ENCODE data around the gene CACNA1H. TPM values are rescaled to one million over a fixed set of nuclear protein-coding genes. Genes with fewer than 3 reads are reported as not detected.

CACNA1H gene
- total and polyA plus RNA-seq, 2 experiments from 2014 or later = 0.11 TPM; not detected in 1

DNA sequence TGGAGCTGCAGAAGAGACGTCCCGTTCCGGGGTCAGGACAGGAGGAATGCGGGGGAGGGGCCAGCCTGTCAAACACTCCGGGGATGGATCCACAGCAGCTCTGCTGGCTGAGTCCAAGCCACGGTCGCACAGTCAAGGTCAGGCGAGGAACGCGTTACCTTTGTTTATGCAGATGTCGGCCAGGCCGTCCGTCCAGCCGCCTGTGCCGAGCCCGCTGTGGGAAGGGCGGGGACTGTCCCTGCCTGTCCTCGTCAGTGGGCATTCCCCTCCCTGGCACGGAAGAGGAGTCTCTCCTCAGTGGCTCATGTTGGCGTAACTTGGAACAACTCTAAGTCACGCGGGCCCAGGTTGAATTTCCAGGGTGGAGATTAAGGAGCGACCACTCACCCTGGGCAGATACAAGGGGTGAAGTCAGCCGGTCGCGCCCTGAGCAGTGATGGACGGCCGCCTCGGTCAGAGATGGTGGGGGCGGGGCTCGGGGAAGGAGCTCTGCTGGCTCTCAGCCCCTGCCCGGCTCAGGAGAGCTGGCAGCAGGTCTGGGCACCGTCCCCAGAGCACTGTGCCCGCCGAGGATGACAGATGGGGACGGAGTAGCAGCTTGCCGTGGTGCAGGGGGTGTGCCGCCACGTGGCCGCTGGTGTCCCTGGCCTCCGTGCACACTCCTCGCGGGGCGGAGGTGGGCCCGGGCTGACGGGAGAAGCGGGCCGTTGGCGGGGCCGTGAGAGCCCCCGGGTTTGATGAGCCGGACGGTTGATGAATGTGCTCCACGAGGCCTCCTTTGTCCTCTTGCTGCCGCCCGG is 7.3 kb downstream of the CACNA1H start:
- no peak overlapping the region for H3K9ac ChIP-seq
- H3K4me3 ChIP-seq = no peak overlapping the region
- H3F3A ChIP-seq (ENCODE audit: insufficient read depth) = no peaks in the 10 kb centered on the region
- TF ChIP-seq EZH2 (IDR thresholded peaks at IDR 0.05; ENCODE audit: insufficient read depth, poor library complexity, severe bottlenecking) = no peak
- TF ChIP-seq EZH2phosphoT487 (IDR thresholded peaks at IDR 0.05; ENCODE audit: insufficient read depth, low read depth) = no peak
- peaks cover under 1% of the 10 kb centered on the region; the same call in 1 of the 2 replicates for H3K27me3 ChIP-seq (replicated peaks; ENCODE audit: insufficient read depth)
- H3K36me3 ChIP-seq (ENCODE audit: low read depth) = no peaks in the 10 kb centered on the region
- H3K9me3 ChIP-seq (ENCODE audit: low read depth) = no peaks in the 10 kb centered on the region
- H3K9me2 ChIP-seq (ENCODE audit: insufficient read depth) = no peaks in the 10 kb centered on the region
- H3K79me2 ChIP-seq (ENCODE audit: insufficient read depth) = no peaks in the 10 kb centered on the region
- no peak overlapping the region for H3K27ac ChIP-seq
- H3K4me1 ChIP-seq (ENCODE audit: insufficient read depth) = no peaks in the 10 kb centered on the region
- no peak for DNase-seq
- in situ Hi-C loops (cut with MboI) = no loop called here
- no peaks in the 10 kb centered on the region for H4K20me1 ChIP-seq (ENCODE audit: insufficient read depth)
- H3K4me2 ChIP-seq (ENCODE audit: unreplicated experiment) = no peak overlapping the region
- 61 to 67% methylated on average over 41 to 55 of the region's 56 CpGs for WGBS, 2 experiments (ENCODE audit: low coverage in 1 of 2, low lambda C conversion rate in 2 of 2, missing lambda C conversion rate in 2 of 2)
- H2AFZ ChIP-seq = no peak overlapping the region

DNA sequence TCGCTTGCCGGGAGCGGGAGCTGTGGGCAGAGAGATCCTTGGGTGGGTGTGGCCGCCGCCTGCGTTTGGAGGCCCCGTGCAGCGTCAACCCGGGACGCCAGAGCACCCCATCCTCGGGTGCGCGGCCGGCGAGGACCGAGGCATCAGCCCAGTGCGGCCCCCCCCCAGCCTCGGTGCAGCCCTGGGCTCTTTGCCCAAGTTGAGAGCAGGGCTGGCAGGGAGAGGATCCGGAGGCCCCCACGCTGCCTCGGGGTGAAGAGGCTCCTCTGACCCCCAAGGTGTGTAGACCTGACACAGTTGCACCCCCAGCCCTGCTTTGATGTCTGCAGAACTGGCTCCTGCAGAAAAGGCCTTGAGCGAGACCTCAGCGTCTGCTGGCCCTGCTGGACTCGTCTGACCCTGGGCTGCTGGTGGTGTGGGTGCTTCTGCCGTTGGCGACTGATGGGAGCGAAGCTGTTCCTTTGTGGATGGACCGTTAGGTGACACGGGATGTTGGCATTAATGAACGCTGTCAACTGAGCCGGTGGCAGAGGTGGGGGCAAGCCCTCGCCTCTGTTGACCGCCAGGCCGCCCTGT is 8.0 kb downstream of the CACNA1H start:
- no peak overlapping the region for H3K27ac ChIP-seq
- H3K27me3 ChIP-seq (replicated peaks; ENCODE audit: insufficient read depth) = no peaks in the 10 kb centered on the region; the same call in 1 of the 2 replicates
- H2AFZ ChIP-seq = no peak overlapping the region
- no peaks in the 10 kb centered on the region for H3K9me3 ChIP-seq (ENCODE audit: low read depth)
- no peak overlapping the region for H3K4me3 ChIP-seq
- no peaks in the 10 kb centered on the region for H4K20me1 ChIP-seq (ENCODE audit: insufficient read depth)
- no peaks in the 10 kb centered on the region for H3K79me2 ChIP-seq (ENCODE audit: insufficient read depth)
- H3K4me1 ChIP-seq (ENCODE audit: insufficient read depth) = no peaks in the 10 kb centered on the region
- no peaks in the 10 kb centered on the region for H3K36me3 ChIP-seq (ENCODE audit: low read depth)
- no peak for DNase-seq
- no peak for TF ChIP-seq EZH2 (IDR thresholded peaks at IDR 0.05; ENCODE audit: insufficient read depth, poor library complexity, severe bottlenecking)
- no peak for TF ChIP-seq EZH2phosphoT487 (IDR thresholded peaks at IDR 0.05; ENCODE audit: insufficient read depth, low read depth)
- no peak overlapping the region for H3K9ac ChIP-seq
- H3F3A ChIP-seq (ENCODE audit: insufficient read depth) = no peaks in the 10 kb centered on the region
- in situ Hi-C loops (cut with MboI) = no loop called here
- H3K4me2 ChIP-seq (ENCODE audit: unreplicated experiment) = no peak overlapping the region
- no peaks in the 10 kb centered on the region for H3K9me2 ChIP-seq (ENCODE audit: insufficient read depth)
- 74 to 76% methylated on average over 32 to 34 of the region's 34 CpGs for WGBS, 2 experiments (ENCODE audit: low coverage in 1 of 2, low lambda C conversion rate in 2 of 2, missing lambda C conversion rate in 2 of 2)

DNA sequence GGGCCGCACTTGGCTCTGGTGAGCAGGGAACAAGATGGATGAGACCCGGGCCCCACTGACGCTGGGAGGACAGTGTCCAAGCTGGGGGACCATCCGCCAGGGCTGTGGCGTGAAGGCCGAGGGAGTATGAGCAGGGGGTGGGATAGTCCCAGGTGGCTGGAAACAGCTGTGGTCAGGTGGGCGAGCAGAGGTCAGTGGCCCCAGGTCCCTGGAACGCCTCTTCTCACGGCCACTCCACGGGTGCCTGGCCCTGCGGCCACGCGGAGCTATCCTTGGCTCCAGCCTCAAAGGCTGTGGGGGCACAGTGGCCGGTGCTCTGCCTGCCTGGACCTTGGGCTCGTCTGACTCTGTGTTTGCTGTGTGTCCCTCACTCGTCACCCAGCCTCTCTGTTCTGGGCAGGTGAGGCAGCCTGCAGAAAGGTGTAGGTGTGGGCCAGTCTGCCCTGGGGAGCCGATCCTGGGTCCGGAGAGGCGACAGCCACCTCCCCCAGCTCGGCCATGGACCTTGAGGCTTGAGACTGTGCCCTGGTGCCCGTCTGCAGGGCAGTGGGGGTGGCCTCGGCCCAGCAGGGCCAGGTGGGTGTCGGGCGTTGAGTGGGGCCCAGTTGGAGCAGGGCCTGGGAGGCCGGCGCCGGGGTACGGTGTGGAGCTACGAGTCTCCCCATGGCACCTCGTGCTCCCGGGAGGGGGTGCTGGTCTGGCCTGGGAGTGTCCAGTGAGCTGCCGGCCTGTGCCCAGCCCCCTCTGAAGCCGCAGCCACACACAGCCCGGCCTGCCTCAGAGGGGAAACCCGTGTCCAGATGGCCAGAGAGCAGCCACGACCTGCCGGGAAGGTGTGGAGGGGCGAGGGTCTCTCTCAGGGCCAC is 10.0 kb downstream of the CACNA1H start:
- no peak overlapping the region for H3K9ac ChIP-seq
- TF ChIP-seq EZH2phosphoT487 (IDR thresholded peaks at IDR 0.05; ENCODE audit: insufficient read depth, low read depth) = no peak
- no peak for TF ChIP-seq EZH2 (IDR thresholded peaks at IDR 0.05; ENCODE audit: insufficient read depth, poor library complexity, severe bottlenecking)
- H2AFZ ChIP-seq = no peak overlapping the region
- DNase-seq = no peak
- H3K4me3 ChIP-seq = no peak overlapping the region
- no peaks in the 10 kb centered on the region for H3K9me3 ChIP-seq (ENCODE audit: low read depth)
- H3K4me1 ChIP-seq (ENCODE audit: insufficient read depth) = no peaks in the 10 kb centered on the region
- no peaks in the 10 kb centered on the region for H3K36me3 ChIP-seq (ENCODE audit: low read depth)
- H3K4me2 ChIP-seq (ENCODE audit: unreplicated experiment) = no peak overlapping the region
- H3F3A ChIP-seq (ENCODE audit: insufficient read depth) = no peaks in the 10 kb centered on the region
- 72 to 73% methylated on average over 31 to 38 of the region's 38 CpGs for WGBS, 2 experiments (ENCODE audit: low coverage in 1 of 2, low lambda C conversion rate in 2 of 2, missing lambda C conversion rate in 2 of 2)
- H3K79me2 ChIP-seq (ENCODE audit: insufficient read depth) = no peaks in the 10 kb centered on the region
- in situ Hi-C loops (cut with MboI) = no loop called here
- no peak overlapping the region for H3K27ac ChIP-seq
- H3K27me3 ChIP-seq (replicated peaks; ENCODE audit: insufficient read depth) = no peaks in the 10 kb centered on the region; the same call in 1 of the 2 replicates
- no peaks in the 10 kb centered on the region for H3K9me2 ChIP-seq (ENCODE audit: insufficient read depth)
- no peaks in the 10 kb centered on the region for H4K20me1 ChIP-seq (ENCODE audit: insufficient read depth)

DNA sequence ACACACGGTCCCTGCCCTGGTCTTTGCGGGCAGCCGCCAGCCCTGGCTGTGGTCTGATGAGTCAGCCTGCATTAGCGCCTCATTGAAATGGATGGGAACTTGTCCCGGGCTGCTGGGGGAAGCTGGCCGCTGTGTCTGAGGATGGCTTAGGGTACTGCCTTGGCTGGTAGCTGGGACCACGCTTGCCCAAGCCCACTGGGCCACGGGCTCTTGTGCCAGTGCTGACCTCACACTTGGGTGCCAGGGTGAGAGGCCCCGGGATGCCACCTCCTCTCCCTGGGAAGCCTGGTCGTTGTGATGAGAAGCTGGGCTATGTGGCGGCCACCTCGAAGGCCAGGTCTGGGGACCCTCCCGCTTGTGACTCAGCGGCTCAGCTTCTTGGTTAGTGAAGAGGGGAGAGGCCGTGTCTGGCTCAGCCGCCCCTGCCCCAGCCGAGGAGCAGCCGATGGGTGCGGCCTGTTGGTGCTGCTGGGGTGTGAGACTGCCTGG is 10.7 kb downstream of the CACNA1H start:
- no peak overlapping the region for H3K9ac ChIP-seq
- WGBS, 2 experiments (ENCODE audit: low coverage in 1 of 2, low lambda C conversion rate in 2 of 2, missing lambda C conversion rate in 2 of 2) = 73 to 78% methylated on average over 19 of the region's 19 CpGs

More for the DNA sequence above, 10.7 kb downstream of the CACNA1H start:
- no peak for TF ChIP-seq EZH2phosphoT487 (IDR thresholded peaks at IDR 0.05; ENCODE audit: insufficient read depth, low read depth)
- TF ChIP-seq EZH2 (IDR thresholded peaks at IDR 0.05; ENCODE audit: insufficient read depth, poor library complexity, severe bottlenecking) = no peak
- no peaks in the 10 kb centered on the region for H3K4me1 ChIP-seq (ENCODE audit: insufficient read depth)
- H3K79me2 ChIP-seq (ENCODE audit: insufficient read depth) = no peaks in the 10 kb centered on the region
- H3K4me3 ChIP-seq = no peak overlapping the region
- no peaks in the 10 kb centered on the region for H4K20me1 ChIP-seq (ENCODE audit: insufficient read depth)
- no peaks in the 10 kb centered on the region; the same call in 1 of the 2 replicates for H3K27me3 ChIP-seq (replicated peaks; ENCODE audit: insufficient read depth)
- peak; percentile 32 for DNase-seq
- no peak overlapping the region for H3K4me2 ChIP-seq (ENCODE audit: unreplicated experiment)
- no peak overlapping the region for H3K27ac ChIP-seq
- in situ Hi-C loops (cut with MboI) = no loop called here
- no peak overlapping the region for H2AFZ ChIP-seq
- no peaks in the 10 kb centered on the region for H3K36me3 ChIP-seq (ENCODE audit: low read depth)
- H3K9me3 ChIP-seq (ENCODE audit: low read depth) = no peaks in the 10 kb centered on the region
- no peaks in the 10 kb centered on the region for H3K9me2 ChIP-seq (ENCODE audit: insufficient read depth)
- H3F3A ChIP-seq (ENCODE audit: insufficient read depth) = no peaks in the 10 kb centered on the region

Data from GM23248 (cell line).